OCI-LY3 (cell line): ENCODE measurements around the gene POLE3.
"Not testable (repeated sequence)": the region's sequence is repeated elsewhere in the genome, so short reads cannot be mapped to it uniquely, and the experiment has no call there.

Experiments used
- EZH2phosphoT487 ChIP-seq: fragments of 200-600 bp; shearing (Covaris generic); IDR thresholded peaks from 2 replicates; pipeline ENCODE4 v1.6.1; 2018; ENCODE audit warnings: antibody characterized with exemption, mixed run types, low read depth
- TF ChIP-seq, protein P1 (sequence below): fragments of 200-600, 300-600 bp; sonication (generic); IDR thresholded peaks from 2 replicates; pipeline ENCODE4 v1.5.1; 2014; ENCODE audit warnings: antibody characterized with exemption, low read length, low read depth

DNA sequence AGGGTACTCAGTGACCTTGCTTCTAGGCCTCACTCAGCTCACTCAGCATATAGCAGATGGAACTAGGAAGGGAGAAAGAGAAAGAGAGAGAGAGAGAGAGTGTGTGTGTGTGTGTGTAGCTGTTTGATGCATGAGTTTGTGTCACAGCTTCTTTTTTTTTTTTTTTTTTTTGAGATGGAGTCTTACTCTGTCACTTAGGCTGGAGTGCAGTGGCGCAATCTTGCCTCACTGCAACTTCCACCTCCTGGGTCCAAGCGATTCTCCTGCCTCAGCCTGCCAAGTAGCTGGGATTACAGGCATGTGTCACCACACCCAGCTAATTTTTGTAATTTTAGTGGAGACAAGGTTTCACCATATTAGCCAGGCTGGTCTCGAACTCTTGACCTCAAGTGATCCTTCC, 44.8 kb downstream of the POLE3 start:
- not testable (repeated sequence) for TF ChIP-seq EZH2phosphoT487
- TF ChIP-seq, protein P1, sequence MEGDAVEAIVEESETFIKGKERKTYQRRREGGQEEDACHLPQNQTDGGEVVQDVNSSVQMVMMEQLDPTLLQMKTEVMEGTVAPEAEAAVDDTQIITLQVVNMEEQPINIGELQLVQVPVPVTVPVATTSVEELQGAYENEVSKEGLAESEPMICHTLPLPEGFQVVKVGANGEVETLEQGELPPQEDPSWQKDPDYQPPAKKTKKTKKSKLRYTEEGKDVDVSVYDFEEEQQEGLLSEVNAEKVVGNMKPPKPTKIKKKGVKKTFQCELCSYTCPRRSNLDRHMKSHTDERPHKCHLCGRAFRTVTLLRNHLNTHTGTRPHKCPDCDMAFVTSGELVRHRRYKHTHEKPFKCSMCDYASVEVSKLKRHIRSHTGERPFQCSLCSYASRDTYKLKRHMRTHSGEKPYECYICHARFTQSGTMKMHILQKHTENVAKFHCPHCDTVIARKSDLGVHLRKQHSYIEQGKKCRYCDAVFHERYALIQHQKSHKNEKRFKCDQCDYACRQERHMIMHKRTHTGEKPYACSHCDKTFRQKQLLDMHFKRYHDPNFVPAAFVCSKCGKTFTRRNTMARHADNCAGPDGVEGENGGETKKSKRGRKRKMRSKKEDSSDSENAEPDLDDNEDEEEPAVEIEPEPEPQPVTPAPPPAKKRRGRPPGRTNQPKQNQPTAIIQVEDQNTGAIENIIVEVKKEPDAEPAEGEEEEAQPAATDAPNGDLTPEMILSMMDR, result not testable (repeated sequence)
